NT2/D1 (cell line): ENCODE measurements around the gene SLC12A2.

ENCODE experiments used
- DNase-seq: peaks from one replicate; pipeline ENCODE4 v3.0.0-alpha.2; 2011; ENCODE audit warnings: low read depth, low spot score
- H3K27me3 ChIP-seq: 2 replicates; pipeline ENCODE4 v1.6.0; 2011; ENCODE audit warnings: mild to moderate bottlenecking; ENCODE audit not compliant: insufficient read length, insufficient read depth
- H3K36me3 ChIP-seq: 2 replicates; pipeline ENCODE4 v1.6.1; 2011; ENCODE audit warnings: mild to moderate bottlenecking, low read length, mixed read lengths; ENCODE audit not compliant: insufficient read depth, insufficient read length
- H3K4me1 ChIP-seq: 2 replicates; pipeline ENCODE4 v1.5.1; 2011; ENCODE audit not compliant: insufficient read depth, insufficient read length
- H3K4me3 ChIP-seq: 2 replicates; pipeline ENCODE4 v1.5.1; 2011; ENCODE audit warnings: low read depth; ENCODE audit not compliant: insufficient read length
- H3K9ac ChIP-seq: 2 replicates; pipeline ENCODE4 v1.6.0; 2011; ENCODE audit warnings: low read depth; ENCODE audit not compliant: insufficient read length
- H3K9me3 ChIP-seq: 2 replicates; pipeline ENCODE4 v1.5.1; 2011; ENCODE audit warnings: mild to moderate bottlenecking, low read length; ENCODE audit not compliant: insufficient read depth
- SUZ12 ChIP-seq: IDR thresholded peaks from 2 replicates; pipeline ENCODE4 v1.6.1; 2011; ENCODE audit not compliant: insufficient read length, insufficient read depth; ENCODE audit errors: extremely low read depth
- YY1 ChIP-seq: IDR thresholded peaks from 2 replicates; pipeline ENCODE4 v1.6.1; 2011; ENCODE audit not compliant: insufficient read length, insufficient read depth
- ZNF274 ChIP-seq: IDR thresholded peaks from 2 replicates; pipeline ENCODE4 v1.6.1; 2011; ENCODE audit warnings: mild to moderate bottlenecking, low read depth, low read length

The SLC12A2 gene

GRCh38 chr5:128163991-128164390 is 80.4 kb downstream of the SLC12A2 start:
- H3K4me1 ChIP-seq = no peaks in the 10 kb centered on the region
- TF ChIP-seq YY1 (no peak), SUZ12 (no peak), ZNF274 (no peak)
- H3K9me3 ChIP-seq = no peaks in the 10 kb centered on the region
- no peak for DNase-seq
- H3K27me3 ChIP-seq = no peaks in the 10 kb centered on the region
- peaks cover 9% of the 10 kb centered on the region for H3K36me3 ChIP-seq
- no peak overlapping the region for H3K9ac ChIP-seq
- no peak overlapping the region for H3K4me3 ChIP-seq

GRCh38 chr5:128169401-128170017 is 85.9 kb downstream of the SLC12A2 start:
- Histone ChIP-seq H3K27me3 (no peaks in the 10 kb centered on the region), H3K36me3 (no peaks in the 10 kb centered on the region), H3K4me1 (no peaks in the 10 kb centered on the region), H3K4me3 (no peak overlapping the region), H3K9ac (no peak overlapping the region), H3K9me3 (no peaks in the 10 kb centered on the region)
- DNase-seq = no peak
- TF ChIP-seq SUZ12 (no peak), YY1 (no peak), ZNF274 (no peak)

- H3K9ac ChIP-seq = no peak overlapping the region
- H3K4me3 ChIP-seq = no peak overlapping the region
- no peak for DNase-seq
- no peaks in the 10 kb centered on the region for H3K36me3 ChIP-seq
- H3K9me3 ChIP-seq = no peaks in the 10 kb centered on the region
- TF ChIP-seq ZNF274 = no peak
- TF ChIP-seq SUZ12 = no peak
- no peak for TF ChIP-seq YY1
- no peaks in the 10 kb centered on the region for H3K4me1 ChIP-seq
- no peaks in the 10 kb centered on the region for H3K27me3 ChIP-seq
These were observed 88.5 kb downstream of the SLC12A2 start for GRCh38 chr5:128172102-128172501.

GRCh38 chr5:128174951-128175350 is 91.4 kb downstream of the SLC12A2 start:
- no peaks in the 10 kb centered on the region for H3K36me3 ChIP-seq
- H3K4me1 ChIP-seq = no peaks in the 10 kb centered on the region
- no peak overlapping the region for H3K9ac ChIP-seq
- H3K9me3 ChIP-seq = no peaks in the 10 kb centered on the region
- H3K27me3 ChIP-seq = no peaks in the 10 kb centered on the region
- no peak for DNase-seq
- TF ChIP-seq YY1 = no peak
- TF ChIP-seq ZNF274 = no peak
- TF ChIP-seq SUZ12 = no peak
- no peak overlapping the region for H3K4me3 ChIP-seq

- TF ChIP-seq YY1 = no peak
- no peak for TF ChIP-seq SUZ12
- TF ChIP-seq ZNF274 = no peak
- Histone ChIP-seq H3K36me3 (no peaks in the 10 kb centered on the region), H3K9me3 (no peaks in the 10 kb centered on the region), H3K27me3 (no peaks in the 10 kb centered on the region), H3K9ac (no peak overlapping the region), H3K4me1 (peaks cover 1% of the 10 kb centered on the region), H3K4me3 (no peak overlapping the region)
- no peak for DNase-seq
These were observed 108.8 kb downstream of the SLC12A2 start for GRCh38 chr5:128192368-128192767.

GRCh38 chr5:128193665-128194390 is 110.3 kb downstream of the SLC12A2 start:
- Histone ChIP-seq H3K36me3 (no peaks in the 10 kb centered on the region), H3K4me3 (no peak overlapping the region), H3K9me3 (no peaks in the 10 kb centered on the region), H3K4me1 (peaks cover 1% of the 10 kb centered on the region), H3K9ac (no peak overlapping the region), H3K27me3 (no peaks in the 10 kb centered on the region)
- TF ChIP-seq SUZ12 = no peak
- TF ChIP-seq ZNF274 = no peak
- TF ChIP-seq YY1 = no peak
- DNase-seq = no peak

- no peaks in the 10 kb centered on the region for H3K9me3 ChIP-seq
- DNase-seq = no peak
- peaks cover 1% of the 10 kb centered on the region for H3K4me1 ChIP-seq
- no peak overlapping the region for H3K4me3 ChIP-seq
- no peak overlapping the region for H3K9ac ChIP-seq
- peaks cover under 1% of the 10 kb centered on the region for H3K27me3 ChIP-seq
- no peaks in the 10 kb centered on the region for H3K36me3 ChIP-seq
- TF ChIP-seq ZNF274 (no peak), SUZ12 (no peak), YY1 (no peak)
These were observed 111.8 kb downstream of the SLC12A2 start for GRCh38 chr5:128195316-128195715.
